IMR-90 (cell line): ENCODE measurements around the gene RIMBP2.

Experiments
- BHLHE40 ChIP-seq: fragments of 150-350 bp; IDR thresholded peaks from 2 replicates; pipeline ENCODE4 v1.6.1; 2016; ENCODE audit warnings: mild to moderate bottlenecking, low read depth, low read length
- MAFK ChIP-seq: IDR thresholded peaks from 2 replicates; pipeline ENCODE4 v1.6.1; 2012; ENCODE audit warnings: low read depth, low read length, improper control_type of control experiment
- POLR2A ChIP-seq: IDR thresholded peaks from 2 replicates; pipeline ENCODE4 v1.6.1; 2012; ENCODE audit warnings: mild to moderate bottlenecking, low read depth, low read length
- TF ChIP-seq, protein P1 (sequence below): conservative IDR thresholded peaks from 2 replicates; pipeline ENCODE4 v1.5.1; 2012; ENCODE audit warnings: mild to moderate bottlenecking, low read depth, low read length, improper control_type of control experiment
- TF ChIP-seq, protein P2 (sequence below): fragments of 150-350 bp; IDR thresholded peaks from 2 replicates; pipeline ENCODE4 v1.6.1; 2017; ENCODE audit warnings: mild to moderate bottlenecking, antibody characterized with exemption, low read length, low read depth

DNA sequence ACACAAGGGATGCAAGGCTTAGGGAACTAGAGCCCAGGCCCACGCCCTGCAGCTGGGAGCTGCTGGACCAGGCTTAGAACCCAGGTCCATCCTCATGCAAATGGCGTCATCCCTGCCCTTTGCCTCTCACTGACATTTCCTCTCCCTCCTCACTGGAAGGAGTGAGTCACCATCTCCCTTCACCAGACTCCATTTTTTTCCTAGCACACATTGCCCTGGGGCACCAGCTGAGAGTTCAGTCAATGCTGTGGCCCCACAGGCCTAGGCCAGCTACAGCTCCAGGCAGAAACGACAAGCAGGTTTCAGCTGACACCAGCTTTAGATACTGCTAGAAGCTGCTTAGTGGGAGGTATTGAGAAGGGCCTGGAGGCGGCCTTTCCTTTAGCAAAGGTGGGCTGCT lies 98.9 kb downstream of the RIMBP2 start:
- TF ChIP-seq, protein P1, sequence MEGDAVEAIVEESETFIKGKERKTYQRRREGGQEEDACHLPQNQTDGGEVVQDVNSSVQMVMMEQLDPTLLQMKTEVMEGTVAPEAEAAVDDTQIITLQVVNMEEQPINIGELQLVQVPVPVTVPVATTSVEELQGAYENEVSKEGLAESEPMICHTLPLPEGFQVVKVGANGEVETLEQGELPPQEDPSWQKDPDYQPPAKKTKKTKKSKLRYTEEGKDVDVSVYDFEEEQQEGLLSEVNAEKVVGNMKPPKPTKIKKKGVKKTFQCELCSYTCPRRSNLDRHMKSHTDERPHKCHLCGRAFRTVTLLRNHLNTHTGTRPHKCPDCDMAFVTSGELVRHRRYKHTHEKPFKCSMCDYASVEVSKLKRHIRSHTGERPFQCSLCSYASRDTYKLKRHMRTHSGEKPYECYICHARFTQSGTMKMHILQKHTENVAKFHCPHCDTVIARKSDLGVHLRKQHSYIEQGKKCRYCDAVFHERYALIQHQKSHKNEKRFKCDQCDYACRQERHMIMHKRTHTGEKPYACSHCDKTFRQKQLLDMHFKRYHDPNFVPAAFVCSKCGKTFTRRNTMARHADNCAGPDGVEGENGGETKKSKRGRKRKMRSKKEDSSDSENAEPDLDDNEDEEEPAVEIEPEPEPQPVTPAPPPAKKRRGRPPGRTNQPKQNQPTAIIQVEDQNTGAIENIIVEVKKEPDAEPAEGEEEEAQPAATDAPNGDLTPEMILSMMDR, result no peak
- TF ChIP-seq POLR2A (no peak), MAFK (no peak), BHLHE40 (no peak)
- TF ChIP-seq, protein P2, sequence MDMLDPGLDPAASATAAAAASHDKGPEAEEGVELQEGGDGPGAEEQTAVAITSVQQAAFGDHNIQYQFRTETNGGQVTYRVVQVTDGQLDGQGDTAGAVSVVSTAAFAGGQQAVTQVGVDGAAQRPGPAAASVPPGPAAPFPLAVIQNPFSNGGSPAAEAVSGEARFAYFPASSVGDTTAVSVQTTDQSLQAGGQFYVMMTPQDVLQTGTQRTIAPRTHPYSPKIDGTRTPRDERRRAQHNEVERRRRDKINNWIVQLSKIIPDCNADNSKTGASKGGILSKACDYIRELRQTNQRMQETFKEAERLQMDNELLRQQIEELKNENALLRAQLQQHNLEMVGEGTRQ, result no peak
